Vagina (tissue), 2 donors: Measurements from ENCODE around the gene DENND5B.

Source experiments
- POLR2A ChIP-seq, 2 donors: fragments of 450-650 bp; IDR thresholded peaks; one replicate each; pipeline ENCODE4 v1.6.1; 2017; ENCODE audit warnings: antibody characterized with exemption in 2 of 2, mild to moderate bottlenecking in 2 of 2, moderate library complexity in 2 of 2
- TF ChIP-seq, protein P1 (sequence below), 3 experiments: fragments of 450-650 bp in 2 of 3; fragments of 200-600 bp in 1 of 3; sonication (generic) in 1 of 3; IDR thresholded peaks; one replicate each; pipeline ENCODE4 v1.5.1; 2017 to 2019; ENCODE audit warnings: antibody characterized with exemption in 3 of 3, mild to moderate bottlenecking in 2 of 3, moderate library complexity in 2 of 3

DNA sequence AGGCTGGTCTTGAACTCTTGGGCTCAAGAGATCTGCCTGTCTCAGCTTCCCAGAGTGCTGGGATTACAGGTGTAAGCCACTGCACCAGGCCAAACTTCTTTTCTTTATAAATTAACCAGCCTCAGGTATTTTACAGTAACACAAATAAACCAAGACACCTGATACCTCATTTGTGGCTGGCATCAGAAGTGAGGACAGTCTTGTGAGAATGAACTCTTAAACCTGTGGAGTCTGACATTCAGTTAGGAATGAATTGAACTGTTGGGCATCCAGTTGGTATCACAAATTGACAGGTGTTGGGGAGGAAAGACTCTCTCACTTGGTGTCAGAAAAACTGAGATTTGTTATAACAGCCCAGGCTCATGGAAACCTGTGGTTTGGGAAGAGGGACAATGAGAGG, 120.5 kb downstream of the DENND5B start:
- TF ChIP-seq, protein P1, sequence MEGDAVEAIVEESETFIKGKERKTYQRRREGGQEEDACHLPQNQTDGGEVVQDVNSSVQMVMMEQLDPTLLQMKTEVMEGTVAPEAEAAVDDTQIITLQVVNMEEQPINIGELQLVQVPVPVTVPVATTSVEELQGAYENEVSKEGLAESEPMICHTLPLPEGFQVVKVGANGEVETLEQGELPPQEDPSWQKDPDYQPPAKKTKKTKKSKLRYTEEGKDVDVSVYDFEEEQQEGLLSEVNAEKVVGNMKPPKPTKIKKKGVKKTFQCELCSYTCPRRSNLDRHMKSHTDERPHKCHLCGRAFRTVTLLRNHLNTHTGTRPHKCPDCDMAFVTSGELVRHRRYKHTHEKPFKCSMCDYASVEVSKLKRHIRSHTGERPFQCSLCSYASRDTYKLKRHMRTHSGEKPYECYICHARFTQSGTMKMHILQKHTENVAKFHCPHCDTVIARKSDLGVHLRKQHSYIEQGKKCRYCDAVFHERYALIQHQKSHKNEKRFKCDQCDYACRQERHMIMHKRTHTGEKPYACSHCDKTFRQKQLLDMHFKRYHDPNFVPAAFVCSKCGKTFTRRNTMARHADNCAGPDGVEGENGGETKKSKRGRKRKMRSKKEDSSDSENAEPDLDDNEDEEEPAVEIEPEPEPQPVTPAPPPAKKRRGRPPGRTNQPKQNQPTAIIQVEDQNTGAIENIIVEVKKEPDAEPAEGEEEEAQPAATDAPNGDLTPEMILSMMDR (IDR thresholded peaks at IDR 0.05): no peak
- no peak for TF ChIP-seq POLR2A (IDR thresholded peaks at IDR 0.05)
